ENCODE data around the gene MIB1.

The MIB1 gene

DNA sequence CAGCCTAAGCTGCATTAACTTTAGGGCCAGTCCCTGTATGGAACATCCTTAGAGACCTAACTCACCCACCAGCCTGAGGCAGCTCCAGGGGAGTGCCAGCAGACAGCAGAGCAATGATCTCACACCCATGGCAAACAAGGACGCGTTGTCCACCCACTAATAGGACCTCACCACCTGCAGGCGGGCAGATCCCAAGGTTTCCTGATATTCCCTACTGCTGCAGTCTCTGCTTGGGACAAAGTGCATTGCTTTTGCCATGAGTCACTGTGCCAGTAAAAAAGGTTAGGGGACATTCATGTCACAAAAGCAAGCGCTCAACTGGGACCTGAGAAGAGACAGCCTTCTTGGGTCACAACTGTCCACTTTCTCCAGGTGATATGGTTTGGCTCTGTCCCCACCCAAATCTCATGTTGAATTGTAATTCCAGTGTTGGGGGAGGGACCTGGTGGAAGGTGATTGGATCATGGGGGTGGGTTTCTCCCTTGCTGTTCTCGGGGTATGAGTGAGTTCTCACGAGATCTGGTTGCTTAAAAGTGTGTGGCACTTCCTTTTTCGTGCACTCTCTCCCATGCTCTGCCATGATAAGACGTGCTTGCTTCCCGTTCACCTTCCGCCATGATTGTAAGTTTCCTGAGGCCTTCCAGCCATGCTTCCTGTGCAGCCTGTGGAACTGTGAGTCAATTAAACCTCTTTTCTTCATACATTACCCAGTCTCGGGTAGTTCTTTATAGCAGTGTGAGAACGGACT, 160.2 kb downstream of the MIB1 start:
- no peak for DNase-seq

DNA sequence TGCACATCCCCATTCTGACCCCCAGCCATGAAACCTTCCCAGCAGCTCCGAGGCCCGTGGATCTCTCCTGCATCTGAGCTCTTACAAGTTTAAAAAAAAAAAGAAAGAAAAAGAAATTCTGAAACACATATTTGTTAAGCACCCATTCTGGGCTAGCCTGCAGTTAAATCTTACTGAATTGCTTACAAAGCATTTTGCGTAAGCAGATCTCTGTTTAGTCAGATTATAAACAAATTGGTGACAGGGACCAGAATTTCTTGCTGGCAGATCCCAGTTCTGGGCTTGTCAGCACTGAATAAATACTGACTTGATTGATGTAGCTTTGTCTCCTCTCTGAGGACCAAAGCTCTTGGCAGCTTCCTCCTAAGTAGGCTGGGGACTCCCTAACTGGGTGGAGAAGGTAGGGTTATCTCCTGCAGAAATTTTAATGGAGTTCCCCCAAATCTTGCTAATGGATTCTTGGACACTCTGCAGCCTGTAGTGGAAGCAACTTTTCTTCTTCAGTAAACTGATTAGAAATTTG, 160.9 kb downstream of the MIB1 start:
- no peak for DNase-seq

DNA sequence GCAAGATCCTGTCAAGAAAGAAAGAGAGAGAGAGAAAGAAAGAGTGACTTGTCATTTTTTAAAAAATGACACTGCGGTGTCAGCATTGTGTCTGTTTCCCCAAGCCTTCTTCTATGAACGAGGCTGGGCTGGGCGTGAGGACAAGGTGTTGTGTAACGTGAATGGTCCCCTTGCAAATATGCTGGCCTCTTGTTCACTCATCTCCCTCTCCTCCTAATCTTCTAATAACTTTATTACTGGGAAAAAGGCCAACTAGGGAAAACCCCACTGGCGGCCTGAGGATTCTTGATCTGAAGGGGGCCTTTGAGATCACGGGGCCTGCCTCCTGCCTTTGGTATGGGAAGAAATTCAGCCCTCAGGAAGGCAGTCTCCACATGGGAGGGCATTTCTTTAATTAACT, 163.1 kb downstream of the MIB1 start:
- no peak for DNase-seq

DNA sequence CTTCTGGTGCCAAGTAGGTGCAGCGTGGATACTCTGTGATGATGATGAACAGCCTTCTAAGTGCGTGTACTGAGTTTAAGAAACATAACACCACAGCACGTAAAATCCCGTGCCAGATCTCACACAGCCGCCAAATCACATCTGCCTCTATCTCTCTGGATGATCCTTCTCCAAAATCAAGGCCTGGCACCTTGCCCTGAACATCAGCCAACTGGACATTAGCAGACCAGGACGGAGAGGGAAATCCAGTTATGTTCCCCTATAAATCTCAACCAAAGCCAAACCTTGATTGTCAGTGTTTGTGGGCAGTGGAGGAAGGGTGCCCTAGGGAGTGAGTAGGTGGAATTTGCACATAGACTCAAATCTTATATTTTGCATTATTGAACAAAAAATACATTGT, 164.3 kb downstream of the MIB1 start:
- DNase-seq: no peak

DNA sequence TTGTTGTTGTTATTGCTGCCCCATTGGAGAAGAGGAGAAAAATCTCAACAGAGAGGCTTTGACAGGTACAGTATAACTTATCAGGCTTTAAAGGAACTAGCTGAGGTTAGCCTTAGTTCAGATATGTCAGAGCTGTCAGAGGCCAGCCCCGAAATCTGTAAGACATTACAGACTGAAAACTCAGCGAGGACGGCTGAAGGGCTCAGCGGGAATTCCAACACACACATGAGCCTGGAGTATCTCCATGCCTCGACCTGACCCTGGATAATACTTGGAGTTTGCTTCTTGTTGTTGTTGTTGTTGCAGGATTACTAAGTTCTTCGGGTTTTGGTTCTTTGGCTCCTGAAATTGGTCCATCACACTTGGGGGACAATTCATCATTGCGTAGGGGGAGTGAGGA, 166.9 kb downstream of the MIB1 start:
- DNase-seq: no peak

DNA sequence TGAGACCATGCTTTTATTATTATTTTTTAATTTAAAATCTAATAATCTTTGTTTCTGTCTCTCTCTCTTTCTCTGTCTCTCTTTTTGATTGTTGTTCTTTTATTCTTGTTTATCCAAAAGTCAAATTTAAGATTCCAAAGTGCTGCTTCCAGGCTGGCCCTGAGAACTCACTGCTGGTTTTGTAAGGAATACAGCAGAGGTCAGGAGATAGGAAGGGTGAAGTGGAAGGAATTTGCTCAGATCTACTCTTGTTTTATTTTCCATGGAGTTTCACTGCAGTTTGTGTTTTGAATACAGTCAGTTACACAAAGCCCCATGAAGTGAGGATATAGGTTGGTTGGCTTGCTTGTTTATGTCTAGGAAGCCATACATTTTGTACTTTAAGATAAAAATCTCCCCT, 168.1 kb downstream of the MIB1 start:
- no peak for DNase-seq

DNA sequence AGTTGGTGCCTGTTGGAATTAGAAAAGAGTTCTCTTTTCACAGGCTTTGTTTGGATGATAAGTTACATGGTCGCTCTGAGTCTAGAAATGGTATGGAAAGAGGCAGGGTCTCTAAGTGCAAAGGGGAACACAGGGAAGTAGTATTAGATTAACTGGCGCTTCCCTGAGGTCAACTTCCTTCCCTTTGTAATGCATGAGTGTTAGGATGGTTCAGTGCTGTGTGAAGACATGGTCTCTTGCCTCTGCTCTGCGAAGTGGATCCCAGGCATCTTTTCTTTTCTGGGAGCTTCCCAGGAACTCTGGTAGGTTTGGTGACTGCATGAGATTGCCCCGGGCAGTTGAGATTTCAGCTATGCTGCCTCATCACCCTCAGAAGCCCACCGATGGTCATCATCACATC, 170.3 kb downstream of the MIB1 start:
- DNase-seq: no peak

DNA sequence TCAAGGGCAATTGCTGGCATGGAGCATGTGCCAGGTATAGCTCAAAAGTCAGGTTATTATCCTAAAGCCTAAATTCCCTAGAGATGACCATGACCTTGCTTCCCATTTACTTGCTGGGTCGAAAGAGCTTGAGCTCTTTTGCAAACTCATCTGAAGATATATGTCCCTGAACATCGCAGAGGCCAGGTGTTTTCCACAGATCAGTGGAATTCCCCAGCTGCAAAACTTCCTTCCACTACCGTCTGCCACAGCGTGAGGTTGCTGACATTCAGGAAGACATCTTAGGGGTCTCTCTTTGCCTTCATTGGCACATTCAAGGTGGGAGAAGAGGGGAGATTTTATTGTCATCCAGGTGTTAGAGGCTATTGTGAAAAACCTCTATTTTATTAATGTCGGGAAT, 171.0 kb downstream of the MIB1 start:
- no peak for DNase-seq

DNA sequence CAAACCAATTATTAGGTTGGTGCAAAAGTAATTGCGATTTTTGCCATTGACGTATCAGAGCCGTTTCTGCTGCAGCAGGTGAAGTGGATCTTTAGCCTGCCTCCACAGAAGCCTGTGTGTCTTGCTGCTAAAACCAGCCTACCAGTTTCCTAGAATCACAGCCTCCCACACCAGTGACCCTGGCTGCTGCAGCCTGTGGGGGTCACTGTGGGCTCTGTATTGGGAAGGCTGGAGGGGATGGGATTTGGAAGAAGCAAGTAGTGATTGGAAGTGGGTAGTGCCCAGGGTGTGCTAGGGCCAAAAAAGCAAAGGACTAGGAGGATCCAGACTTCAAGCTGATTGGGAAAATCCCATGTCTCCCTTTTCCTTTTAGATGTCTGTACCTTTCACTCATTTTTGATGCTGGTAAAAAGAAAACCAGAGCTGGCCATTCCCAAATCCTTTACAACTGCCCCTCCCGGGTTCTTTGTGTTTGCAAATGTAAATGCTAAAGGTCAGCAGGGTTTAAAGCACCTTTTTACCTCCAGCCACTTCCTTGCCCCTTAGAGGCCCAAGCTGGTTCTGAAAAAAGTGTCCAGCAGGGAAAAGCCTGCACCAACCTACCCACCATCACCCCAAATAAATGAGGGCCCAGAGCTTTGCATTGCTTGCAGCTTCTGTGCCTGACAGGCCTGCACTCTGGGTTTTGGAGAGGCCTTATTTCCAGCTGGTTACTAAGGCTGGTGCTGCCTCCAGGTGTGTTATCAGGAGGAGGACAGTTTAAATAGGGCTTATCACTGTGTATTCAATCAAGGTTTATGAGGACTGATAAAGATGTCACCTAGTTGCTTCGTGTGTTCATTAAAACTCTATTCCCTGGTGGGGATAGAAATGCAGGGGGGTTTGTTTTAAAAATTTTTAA, 172.0 kb downstream of the MIB1 start:
- DNase-seq: no peak

DNA sequence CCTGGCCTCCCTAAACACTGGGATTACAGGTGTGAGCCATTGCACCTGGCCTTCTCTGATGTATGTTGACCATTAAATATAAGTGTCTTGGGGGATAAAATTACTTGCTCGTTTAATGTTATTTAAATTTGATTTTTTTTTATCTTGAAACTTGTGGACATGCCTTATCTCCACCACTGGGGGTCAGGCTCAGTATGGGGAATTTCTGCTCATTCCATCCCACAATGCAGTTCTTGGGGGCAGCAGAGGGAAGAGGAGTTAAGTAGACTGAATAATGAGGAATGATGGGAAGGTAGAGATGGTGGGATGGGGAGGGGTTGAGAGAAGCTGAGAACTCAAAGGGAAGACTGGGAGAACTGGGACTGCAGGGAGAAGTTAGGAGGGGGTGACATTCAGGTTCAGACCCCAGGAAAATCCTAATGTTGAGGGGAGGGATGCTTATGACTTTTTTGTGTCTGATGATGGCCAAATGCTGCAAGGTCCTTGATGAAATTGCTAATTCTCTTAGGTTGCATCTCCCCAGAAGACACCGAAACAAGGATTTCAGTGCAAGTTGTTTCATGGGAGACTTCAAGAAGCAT, 174.2 kb downstream of the MIB1 start:
- no peak for DNase-seq

DNA sequence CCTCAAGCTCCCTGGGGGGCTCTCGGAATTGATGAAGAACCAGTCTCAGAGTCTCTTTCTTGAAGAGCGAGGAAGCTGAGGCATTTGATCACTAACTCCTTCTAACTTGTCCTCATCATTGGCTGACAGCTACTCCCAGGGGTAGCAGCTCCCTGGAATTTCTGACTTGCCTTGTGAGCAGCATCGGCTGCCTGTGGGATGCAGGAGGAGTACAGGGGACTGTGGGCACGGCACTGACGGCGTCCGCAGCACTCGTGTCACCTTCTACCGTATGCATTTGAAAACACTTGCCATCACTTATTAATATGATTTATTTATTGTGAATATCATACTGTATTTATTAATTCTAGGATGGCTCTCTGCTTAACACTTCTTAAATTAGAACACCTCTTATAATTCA, 175.0 kb downstream of the MIB1 start:
- no peak for DNase-seq

DNA sequence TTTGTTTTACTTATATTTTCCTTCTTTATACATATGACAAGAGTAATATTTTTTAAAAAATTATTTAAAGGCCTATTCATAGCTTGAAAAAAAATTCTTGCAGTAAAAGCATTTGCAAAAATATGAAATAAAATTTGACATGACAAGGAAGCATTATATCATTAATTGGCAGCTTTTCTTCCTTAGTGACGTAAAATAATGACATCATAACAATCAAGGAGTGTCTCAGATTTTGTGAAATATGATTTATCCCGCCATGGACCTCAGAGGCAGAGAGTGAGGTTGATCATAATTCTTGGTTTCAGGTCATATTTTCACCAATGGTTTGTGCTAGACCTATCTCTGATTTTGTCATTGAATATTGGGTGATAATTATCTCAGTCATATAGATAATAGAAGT, 176.0 kb downstream of the MIB1 start:
- no peak for DNase-seq

DNA sequence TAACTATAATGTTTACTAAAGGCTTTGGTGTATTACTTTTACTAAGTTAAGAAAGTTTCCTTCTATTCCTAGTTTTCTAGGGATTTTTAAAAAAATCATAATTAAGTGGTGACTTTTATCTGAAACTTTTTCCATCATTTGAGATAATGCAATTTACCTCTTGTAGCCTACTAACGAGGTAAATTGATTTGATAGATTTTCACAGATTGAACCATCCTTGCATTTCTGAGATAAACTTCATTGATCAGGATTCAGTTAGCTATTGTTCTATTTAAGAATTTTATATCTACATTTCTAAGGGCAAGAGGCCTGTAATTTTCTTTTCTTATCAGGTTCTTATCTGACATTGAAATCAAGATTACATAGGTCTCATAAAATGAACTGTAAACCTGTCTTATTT, 178.1 kb downstream of the MIB1 start:
- DNase-seq: no peak

Measured in CD4-positive, alpha-beta T cell treated with Interleukin-21 for 1 hour (primary cell).